OCI-LY7 (cell line): Measurements from ENCODE around the gene FOXN3.

ENCODE experiments used
- EZH2phosphoT487 ChIP-seq: fragments of 200-600 bp; sonication (generic); IDR thresholded peaks from 2 replicates; pipeline ENCODE4 v1.6.1; 2018; ENCODE audit warnings: low read depth, borderline replicate concordance, mild to moderate bottlenecking, mixed run types, antibody characterized with exemption, low read length, moderate library complexity, mixed read lengths
- TF ChIP-seq, protein P1 (sequence below): fragments of 200-600 bp; sonication (generic); conservative IDR thresholded peaks from 2 replicates; pipeline ENCODE4 v1.5.1; 2014; ENCODE audit warnings: mild to moderate bottlenecking, antibody characterized with exemption, low read length, moderate library complexity, mixed read lengths

DNA sequence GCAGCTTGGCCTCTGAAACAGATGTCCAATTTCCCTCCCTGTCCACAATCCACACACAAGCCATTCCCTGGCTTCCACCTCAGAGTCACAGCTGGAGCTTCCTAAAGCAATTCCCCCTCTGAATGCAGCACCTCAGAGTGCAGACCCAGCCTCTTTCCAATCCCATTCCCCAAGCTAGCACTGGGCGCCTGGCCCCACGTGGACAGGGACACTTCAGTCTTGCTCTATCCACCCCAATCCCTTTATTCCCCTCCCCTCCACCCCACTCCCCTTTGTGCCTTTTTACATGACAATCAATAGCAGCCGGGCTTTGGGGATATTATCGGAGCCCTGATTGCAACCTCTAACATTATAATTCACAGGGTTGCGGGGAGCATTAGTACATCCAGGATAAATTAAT lies 300.0 kb downstream of the FOXN3 start:
- TF ChIP-seq, protein P1, sequence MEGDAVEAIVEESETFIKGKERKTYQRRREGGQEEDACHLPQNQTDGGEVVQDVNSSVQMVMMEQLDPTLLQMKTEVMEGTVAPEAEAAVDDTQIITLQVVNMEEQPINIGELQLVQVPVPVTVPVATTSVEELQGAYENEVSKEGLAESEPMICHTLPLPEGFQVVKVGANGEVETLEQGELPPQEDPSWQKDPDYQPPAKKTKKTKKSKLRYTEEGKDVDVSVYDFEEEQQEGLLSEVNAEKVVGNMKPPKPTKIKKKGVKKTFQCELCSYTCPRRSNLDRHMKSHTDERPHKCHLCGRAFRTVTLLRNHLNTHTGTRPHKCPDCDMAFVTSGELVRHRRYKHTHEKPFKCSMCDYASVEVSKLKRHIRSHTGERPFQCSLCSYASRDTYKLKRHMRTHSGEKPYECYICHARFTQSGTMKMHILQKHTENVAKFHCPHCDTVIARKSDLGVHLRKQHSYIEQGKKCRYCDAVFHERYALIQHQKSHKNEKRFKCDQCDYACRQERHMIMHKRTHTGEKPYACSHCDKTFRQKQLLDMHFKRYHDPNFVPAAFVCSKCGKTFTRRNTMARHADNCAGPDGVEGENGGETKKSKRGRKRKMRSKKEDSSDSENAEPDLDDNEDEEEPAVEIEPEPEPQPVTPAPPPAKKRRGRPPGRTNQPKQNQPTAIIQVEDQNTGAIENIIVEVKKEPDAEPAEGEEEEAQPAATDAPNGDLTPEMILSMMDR: no peak
- TF ChIP-seq EZH2phosphoT487: no peak
